Gastrocnemius medialis (tissue), 4 donors: ENCODE results near the gene CTCFL.

Experiments
- POLR2A ChIP-seq, 2 donors: fragments of 450-650 bp; IDR thresholded peaks; one replicate each; pipeline ENCODE4 v1.6.1; 2017; ENCODE audit warnings: antibody characterized with exemption in 2 of 2, mild to moderate bottlenecking in 2 of 2, moderate library complexity in 2 of 2
- TF ChIP-seq, protein P1 (sequence below), 5 experiments: fragments of 450-650 bp in 3 of 5; fragments of 200-600 bp in 2 of 5; sonication (generic) in 2 of 5; IDR thresholded peaks in 4 of 5; conservative IDR thresholded peaks in 1 of 5; 1 replicate in 4 of 5; 2 replicates in 1 of 5; pipeline ENCODE4 v1.5.1; 2016 to 2019; ENCODE audit warnings: antibody characterized with exemption in 5 of 5, mild to moderate bottlenecking in 3 of 5, moderate library complexity in 3 of 5

DNA sequence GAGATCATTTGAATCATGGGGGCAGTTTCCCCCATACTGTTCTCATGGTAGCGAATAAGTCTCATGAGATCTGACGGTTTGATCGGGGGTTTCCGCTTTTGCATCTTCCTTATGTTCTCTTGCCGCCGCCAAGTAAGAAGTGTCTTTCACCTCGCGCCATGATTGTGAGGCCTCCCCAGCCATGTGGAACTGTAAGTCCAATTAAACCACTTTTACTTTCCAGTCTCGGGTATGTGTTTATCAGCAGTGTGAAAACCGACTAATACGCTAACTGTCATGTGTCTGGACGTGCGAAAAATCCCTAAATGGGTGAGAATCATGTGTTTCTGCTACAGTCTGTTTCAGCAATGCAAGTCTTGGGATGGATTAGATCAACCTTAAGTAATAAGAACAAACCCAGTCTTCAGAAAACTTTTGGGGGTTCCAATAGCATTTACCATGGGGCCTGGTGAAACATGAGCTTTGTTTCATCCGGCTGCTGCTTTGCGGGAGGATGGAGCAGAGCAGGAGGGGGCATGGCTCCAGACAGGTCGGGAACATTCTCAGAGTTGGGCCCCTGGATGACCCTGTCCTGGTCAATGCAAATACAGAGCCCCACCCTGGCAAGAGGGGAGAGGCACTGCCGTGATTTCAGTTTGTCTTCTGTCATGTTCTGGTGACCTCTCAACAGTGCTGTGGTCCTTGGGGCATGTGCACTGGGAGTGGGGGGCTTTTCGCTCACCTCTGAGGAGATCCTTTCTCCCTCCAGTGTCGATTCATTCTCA lies 41.5 kb downstream of the CTCFL start:
- TF ChIP-seq, protein P1, sequence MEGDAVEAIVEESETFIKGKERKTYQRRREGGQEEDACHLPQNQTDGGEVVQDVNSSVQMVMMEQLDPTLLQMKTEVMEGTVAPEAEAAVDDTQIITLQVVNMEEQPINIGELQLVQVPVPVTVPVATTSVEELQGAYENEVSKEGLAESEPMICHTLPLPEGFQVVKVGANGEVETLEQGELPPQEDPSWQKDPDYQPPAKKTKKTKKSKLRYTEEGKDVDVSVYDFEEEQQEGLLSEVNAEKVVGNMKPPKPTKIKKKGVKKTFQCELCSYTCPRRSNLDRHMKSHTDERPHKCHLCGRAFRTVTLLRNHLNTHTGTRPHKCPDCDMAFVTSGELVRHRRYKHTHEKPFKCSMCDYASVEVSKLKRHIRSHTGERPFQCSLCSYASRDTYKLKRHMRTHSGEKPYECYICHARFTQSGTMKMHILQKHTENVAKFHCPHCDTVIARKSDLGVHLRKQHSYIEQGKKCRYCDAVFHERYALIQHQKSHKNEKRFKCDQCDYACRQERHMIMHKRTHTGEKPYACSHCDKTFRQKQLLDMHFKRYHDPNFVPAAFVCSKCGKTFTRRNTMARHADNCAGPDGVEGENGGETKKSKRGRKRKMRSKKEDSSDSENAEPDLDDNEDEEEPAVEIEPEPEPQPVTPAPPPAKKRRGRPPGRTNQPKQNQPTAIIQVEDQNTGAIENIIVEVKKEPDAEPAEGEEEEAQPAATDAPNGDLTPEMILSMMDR (IDR thresholded peaks at IDR 0.05 in 4 of 5, conservative IDR thresholded peaks at IDR 0.05 in 1 of 5), result no peak
- TF ChIP-seq POLR2A (IDR thresholded peaks at IDR 0.05), result no peak
